Stimulated activated CD8-positive, alpha-beta memory T cell treated with anti-CD3 and anti-CD28 coated beads, Interleukin-7, amount 100 ng/mL, for 24 hours (primary cell): ENCODE measurements around the gene PFKL.
"Not testable (repeated sequence)": the region's sequence is repeated elsewhere in the genome, so short reads cannot be mapped to it uniquely, and the experiment has no call there.

Experiments
- DNase-seq: peaks from one replicate; pipeline ENCODE4 v3.0.0-alpha.2; 2020; ENCODE audit warnings: low read depth

The PFKL gene

DNA sequence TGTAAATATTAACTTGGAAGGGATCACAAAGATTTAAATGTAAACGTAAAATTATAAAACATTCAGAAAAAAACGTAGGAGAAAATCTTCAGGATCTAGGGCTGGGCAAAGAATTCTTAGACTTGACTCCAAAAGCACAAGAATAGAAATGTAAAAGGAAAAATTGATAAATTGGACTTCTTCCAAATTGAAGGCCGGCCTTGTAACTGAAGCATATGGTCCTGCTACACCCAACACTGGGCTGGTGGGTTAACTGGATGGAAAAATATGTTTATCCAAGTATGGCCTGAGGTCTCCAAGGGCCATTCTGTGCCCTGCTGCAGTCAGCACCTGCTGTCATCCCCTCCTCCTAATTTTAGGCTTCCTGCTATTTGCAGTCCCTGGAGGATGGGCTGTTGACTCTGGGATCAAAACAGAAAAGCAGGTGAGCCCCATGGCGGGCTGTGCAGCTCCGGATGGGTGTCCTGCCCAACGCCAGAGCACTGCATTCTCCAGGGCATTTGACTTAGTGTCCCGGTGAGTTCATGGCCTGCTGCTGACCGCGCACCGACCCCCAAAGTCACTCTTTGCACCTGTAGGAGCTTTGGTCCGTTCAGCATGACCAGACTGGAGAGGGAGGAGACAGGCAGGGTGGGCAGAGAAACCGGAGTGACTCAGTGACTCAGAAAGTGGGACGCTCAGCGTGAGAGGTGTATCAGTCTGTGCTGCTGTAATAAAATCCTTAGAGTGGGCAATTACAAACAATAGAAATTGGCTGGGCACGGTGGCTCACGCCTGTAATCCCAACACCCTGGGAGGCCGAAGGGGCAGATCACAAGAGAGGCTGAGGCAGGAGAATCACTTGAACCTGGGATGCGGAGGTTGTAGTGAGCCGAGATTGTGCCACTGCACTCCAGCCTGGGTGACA lies 20.2 kb upstream of the PFKL start:
- DNase-seq, result no peak

DNA sequence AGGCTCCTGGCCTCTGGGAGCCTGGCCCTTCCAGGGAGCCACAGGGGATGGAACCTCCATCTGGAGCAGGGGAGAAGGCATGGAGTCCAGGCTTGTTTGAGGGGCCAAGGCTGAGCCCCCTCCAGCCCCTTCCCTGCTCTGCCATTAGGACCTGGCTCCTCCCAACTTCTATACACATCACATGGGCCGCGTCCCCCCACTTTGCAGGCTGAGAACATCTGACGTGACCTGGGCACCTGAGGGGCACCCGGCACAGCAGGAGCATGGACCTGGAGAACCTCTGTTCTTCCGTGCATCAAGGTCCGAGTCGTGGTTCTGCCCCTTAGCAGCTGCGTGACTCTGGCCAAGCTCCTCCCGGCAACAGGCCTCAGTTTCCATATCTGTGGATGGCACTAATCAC lies 18.1 kb upstream of the PFKL start:
- no peak for DNase-seq

DNA sequence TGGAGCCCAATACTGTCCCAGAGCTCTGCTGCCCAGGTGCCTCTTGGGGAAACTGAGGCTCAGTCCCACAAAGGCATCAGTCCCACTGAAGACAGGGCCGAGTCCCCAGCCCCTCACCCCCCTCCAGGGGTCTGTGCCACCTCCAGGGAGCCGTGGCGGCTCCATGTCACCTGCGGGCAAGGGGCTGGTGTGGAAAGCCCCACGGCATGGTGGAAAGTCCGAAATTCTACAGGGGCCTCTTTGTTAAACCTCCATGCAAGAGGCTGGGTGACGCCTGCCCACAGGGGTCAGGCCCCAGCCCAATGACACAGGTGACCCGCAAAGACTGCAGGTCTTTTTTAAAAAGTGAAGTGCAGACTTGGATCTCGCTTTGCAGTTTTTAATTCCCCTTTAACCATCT lies 17.5 kb upstream of the PFKL start:
- no peak for DNase-seq

DNA sequence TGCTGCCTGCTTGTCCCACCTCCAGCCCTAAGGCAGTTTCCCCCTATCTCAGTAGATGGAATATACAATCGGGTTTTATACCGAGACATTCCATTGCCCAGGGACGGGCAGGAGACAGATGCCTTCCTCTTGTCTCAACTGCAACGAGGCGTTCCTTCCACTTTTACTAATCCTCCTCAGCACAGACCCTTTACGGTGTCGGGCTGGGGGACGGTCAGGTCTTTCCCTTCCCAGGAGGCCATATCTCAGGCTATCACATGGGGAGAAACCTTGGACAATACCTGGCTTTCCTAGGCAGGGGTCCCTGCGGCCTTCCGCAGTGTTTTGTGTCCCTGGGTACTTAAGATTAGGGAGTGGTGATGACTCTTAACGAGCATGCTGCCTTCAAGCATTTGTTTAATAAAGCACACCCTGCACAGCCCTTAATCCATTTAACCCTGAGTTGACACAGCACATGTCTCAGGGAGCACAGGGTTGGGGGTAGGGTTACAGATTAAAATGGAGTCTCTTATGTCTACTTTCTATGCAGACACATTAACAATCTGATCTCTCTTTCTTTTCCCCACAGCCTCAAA lies 16.6 kb upstream of the PFKL start:
- DNase-seq, result not testable (repeated sequence)

DNA sequence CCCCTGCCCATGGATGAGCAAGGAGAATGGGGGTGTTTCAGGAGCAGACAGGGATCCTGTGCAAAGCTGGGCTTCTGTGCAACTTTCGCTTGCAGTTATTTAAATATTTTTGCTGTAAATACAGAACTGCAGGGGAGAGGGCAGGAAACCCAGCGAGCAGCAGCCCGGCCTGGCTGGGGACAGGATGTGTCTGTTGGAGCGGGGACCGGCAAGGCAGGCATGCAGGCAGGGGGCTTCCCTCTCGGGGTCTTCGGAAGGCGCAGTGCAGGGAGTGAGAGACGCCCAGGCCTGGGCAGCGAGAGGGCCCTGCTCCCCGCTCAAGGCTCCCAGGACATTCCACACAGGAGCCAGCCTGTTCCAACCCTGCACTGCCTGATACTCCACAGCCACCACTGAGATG lies 15.9 kb upstream of the PFKL start:
- DNase-seq, result no peak

DNA sequence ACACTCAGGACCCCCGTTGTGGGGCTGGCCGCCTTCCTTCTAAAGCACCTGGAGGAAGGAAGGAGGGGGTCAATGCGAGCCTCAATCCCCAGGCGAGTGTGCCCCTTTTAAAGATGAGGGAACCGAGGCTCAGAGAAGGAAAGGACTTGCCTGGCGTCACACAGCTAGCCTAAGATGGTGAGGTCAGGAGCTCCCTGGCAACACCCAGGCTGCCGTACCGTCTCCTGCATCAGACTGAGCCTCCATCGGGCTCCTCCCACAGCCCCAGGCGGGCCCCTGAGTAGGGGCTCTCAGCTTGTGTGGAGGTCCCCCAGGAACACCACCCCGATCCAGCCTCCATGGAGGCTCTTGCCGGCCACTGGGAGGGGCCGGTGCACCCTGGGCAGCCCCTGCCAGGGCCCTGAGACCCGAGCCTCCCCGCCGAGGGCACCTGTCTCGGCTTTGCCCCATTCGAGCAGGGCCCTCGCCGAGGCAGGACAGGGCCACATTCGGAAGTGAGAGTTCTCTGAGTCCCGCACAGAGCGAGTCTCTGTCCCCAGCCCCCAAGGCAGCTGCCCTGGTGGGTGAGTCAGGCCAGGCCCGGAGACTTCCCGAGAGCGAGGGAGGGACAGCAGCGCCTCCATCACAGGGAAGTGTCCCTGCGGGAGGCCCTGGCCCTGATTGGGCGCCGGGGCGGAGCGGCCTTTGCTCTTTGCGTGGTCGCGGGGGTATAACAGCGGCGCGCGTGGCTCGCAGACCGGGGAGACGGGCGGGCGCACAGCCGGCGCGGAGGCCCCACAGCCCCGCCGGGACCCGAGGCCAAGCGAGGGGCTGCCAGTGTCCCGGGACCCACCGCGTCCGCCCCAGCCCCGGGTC lies 14.5 kb upstream of the PFKL start, which contains the start of gene AIRE:
Gene AIRE (plus strand): TSS at position 739 of the 855 bp plus-strand sequence. CDS start 131 bp downstream, outside the sequence.
- no peak for DNase-seq

DNA sequence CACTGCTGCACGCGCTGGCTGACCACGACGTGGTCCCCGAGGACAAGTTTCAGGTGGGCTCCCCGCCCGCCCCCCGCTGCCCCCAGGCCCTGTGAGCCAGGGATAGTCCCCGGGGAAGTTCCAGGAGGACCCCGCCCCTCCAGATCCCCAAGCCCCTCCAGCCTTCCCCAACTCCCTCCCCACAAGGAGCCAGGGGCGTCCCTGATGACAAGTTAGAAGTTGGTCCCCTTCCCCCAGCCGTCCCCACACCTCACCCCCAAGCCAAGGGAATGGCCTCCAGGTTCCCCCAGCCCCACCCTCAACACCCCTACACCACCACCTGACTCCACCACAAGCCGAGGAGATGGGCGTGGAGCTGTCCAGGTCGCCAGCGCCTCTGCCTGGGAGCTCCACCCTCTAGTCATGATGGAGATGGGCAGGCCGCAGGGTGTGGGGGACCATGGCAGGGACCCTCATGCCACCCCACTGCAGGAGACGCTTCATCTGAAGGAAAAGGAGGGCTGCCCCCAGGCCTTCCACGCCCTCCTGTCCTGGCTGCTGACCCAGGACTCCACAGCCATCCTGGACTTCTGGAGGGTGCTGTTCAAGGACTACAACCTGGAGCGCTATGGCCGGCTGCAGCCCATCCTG lies 13.7 kb upstream of the PFKL start:
- no peak for DNase-seq

DNA sequence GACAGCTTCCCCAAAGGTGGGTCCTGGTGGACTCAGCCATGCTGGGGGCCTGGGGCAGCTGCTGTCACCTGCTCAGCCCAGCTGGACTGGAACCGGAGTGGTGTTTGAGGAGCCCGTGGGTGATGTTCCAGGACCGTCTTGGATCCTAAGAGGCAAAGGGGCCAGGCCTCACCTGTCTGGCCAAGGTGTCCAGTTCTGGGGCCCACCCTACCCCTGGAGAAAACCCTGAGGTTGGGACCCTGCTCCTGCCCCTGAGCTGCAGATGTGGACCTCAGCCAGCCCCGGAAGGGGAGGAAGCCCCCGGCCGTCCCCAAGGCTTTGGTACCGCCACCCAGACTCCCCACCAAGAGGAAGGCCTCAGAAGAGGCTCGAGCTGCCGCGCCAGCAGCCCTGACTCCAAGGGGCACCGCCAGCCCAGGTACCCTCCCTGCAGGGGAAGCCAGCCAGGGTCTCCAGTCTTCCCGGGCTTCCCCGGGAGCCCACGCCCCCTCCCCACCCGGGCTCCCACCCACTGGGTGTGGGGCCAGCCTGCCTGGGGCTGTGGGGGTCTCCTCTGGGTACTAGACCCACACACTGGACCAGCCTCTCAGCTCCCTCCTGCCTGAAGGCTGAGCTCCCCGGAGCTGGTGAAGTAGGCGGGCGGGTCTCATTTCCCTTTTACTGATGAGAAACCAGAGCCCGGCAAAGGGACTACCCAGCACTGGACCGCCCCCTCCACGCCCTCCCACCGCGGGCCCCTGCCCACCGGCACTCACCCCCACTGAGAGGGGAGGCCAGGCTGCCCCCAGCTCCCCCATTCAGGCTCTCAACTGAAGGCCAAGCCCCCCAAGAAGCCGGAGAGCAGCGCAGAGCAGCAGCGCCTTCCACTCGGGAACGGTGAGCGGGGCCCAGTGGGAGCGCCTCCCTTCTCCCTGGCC lies 12.9 kb upstream of the PFKL start:
- no peak for DNase-seq

DNA sequence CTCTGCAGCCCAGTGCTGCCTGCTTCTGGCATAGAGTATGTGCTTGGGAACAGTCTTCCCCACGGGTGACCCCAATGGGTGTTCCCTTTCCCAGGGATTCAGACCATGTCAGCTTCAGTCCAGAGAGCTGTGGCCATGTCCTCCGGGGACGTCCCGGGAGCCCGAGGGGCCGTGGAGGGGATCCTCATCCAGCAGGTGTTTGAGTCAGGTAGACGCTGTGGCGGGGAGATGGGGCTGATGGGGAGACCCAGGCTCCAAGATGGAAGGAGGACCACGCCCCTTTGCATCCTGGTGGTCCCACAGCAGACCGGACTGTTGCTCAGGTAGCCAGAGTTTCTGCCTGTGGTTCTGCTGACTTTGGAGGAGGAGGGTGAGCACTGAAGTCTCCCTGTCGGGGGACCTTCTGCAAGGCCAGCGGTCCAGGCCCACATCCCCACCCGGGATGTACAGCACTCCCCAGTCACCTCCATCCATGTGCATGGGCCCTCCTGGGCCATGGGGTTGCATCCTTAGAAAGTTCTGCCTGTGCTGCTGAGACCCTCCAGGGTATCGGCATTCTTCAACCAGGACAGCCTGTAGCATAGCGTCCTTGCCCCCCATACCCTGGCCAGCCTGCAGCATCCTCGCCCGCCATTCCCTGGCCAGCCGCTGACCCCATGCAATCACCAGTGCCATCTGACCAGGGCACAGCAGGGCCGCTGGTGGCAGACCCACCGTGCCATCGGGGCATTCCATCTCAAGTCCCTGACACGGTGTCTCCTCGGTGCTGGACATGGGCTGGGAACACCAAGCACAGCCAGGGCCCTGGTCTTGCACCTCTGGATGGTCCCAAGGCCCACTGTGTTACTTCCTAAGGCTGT lies 11.4 kb upstream of the PFKL start:
- no peak for DNase-seq

DNA sequence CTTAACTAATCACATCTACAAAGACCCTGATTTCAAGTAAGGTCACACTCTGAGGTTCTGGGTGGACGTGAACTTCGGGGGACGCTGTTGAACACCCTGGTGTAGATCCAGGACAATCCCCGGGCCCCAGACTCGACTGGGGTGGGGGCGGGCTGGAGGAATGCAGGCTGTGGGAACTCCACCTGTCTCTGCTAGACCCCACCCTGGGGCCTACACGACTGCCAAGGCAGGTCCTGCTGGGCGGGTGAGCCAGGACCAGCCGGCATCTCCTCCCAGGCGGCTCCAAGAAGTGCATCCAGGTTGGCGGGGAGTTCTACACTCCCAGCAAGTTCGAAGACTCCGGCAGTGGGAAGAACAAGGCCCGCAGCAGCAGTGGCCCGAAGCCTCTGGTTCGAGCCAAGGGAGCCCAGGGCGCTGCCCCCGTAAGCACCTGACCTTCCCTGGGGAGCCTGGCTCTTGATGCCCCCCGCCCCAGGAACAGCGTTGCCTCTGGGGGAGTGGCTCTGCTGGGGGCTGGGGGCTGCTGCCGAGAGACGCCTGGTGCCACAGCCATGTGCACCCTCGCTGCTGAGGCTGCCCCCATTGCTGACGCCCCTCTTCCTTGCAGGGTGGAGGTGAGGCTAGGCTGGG lies 10.4 kb upstream of the PFKL start:
- no peak for DNase-seq

DNA sequence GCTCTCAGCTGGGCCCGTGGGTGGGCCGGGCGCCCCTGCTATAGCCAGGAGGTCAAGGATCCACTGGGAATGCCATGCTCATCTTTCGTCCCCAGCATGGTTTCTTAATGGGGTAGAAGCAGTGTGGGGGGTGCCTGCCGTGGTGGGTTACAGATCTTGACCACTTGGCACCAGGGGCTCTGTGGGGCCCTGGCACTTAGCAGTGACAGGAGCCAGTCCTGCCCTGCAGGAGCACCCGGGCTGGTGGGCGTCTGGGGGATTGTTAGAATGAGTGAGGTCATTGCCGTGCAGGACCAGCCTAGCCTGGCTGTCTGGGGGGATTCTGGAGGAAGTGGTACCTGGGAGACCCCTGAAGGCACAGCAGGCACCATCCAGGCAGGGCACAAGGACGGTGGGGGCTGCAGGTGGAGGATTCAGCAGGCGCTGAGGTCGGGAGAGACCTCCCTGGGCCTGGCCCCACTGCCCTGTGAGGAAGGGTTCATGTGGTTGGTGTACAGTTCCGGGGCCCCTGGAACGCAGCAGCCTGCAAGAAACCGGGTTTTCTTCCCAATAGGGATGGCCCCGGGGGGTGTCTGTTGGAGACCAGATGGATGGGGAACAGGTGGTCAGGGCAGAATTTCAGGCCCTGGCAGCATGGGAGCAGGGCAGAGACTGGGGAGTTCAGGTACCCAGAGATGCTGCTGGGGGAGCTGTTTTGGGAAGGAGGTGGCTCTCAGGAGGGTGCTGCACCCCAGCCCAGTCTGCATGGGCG lies 9.4 kb upstream of the PFKL start:
- no peak for DNase-seq

DNA sequence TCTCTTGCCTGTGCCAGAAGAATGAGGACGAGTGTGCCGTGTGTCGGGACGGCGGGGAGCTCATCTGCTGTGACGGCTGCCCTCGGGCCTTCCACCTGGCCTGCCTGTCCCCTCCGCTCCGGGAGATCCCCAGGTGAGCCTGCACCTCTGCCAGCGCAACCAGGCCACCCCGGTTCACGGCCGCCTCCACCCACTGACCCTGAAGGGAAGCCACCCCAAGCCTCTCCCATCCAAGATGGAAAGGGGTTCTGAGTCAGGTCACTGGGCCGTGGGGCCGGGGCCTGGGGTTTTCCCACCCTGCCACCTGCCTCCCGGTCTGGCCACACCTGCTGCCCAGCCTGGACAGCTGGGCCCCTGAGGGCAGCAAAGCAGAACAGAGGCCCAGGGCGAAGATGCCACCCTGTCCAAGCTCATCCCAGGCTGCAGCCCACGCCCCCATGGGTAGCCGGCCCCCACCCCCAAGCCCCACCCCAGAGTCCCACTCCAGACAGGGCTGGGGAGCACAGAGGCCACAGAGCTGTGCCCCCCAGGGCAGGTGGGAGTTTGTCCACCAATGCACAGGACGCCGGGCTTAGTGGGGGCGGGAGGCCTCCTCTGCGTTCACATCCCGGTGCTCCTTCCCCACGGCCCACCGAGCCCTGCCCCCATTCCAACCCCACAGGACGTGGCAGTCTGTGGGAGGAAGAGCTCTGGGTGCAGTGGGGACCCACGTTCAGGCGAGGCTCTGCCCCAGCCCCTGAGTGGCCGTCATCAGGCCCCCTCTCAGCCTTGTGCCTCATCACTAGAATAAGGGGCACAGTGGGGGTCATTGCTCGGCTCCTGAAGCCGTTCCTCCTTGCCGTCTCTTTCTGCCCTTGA lies 8.5 kb upstream of the PFKL start:
- no peak for DNase-seq

DNA sequence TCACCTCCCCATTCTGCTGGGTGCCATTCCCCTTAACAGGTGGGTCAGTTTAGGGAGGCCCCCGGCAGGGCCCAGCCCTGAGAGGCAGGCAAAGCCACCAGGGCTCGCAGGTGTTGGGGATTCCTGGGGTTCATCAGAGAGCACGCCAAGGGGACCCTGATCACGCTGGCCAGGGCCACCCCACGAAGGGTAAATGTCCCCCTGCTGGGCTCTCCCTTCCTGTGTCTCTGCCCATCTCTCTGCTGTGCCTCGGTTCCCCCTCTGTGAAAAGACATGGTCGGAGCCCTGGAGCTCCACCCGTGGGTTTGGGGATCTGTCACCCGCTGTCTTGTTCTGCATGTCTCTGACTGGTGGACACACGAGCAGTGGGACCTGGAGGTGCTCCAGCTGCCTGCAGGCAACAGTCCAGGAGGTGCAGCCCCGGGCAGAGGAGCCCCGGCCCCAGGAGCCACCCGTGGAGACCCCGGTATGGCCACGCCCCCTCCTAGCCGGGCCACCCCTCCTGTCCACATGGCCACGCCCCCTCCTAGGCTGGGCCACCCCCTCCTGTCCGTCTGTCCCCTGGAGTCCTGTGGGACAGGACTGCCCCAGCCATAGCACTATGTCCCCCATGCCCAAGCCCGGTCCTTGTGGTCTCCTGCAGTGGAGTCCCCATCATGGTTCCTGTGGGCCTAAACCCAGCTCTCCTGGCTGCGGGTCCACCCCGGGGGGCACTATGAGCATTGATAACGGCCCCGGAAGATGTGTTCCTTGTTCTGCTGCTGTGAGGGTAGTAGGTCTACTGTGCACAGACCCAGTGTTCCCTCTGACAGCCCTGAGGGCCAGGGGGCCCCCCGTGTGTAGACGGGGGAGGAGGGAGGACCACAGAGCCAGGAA lies 7.7 kb upstream of the PFKL start:
- DNase-seq, result no peak

DNA sequence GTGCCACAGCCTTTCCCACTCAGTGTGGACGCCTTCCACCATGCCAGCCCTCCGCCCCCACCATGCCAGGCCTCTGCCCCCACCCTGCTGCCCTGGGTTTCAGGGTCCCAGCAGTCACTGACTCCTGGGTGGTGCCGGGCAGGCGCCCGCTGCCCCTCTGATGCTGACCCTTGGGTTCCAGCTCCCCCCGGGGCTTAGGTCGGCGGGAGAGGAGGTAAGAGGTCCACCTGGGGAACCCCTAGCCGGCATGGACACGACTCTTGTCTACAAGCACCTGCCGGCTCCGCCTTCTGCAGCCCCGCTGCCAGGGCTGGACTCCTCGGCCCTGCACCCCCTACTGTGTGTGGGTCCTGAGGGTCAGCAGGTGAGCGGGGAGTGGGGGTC lies 7.0 kb upstream of the PFKL start:
- DNase-seq, result no peak

DNA sequence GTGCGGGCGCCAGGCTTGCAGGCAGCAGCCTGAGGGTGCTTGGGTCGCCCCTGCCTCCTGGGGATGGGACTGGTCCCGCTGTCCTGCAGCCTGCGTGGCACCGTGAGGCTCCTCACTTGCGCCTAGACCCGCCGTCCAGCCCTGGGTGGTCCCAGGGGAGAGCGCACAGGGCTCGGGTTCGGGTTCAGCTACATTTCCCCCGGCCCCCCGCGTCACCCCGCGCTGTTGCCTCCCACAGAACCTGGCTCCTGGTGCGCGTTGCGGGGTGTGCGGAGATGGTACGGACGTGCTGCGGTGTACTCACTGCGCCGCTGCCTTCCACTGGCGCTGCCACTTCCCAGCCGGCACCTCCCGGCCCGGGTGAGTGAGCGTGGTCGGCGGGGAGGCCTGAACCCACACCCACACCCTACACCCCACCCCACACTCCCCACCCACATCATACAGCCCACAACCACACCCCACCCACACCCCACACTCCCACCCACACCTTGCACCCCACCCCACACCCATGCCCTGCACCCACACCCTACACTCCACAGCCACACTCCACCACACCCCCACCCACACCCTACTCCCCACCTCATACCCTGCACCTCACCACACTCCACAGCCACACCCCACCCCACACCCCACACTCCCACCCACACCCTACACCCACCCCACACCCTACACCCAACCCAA lies 6.2 kb upstream of the PFKL start:
- DNase-seq, result no peak

DNA sequence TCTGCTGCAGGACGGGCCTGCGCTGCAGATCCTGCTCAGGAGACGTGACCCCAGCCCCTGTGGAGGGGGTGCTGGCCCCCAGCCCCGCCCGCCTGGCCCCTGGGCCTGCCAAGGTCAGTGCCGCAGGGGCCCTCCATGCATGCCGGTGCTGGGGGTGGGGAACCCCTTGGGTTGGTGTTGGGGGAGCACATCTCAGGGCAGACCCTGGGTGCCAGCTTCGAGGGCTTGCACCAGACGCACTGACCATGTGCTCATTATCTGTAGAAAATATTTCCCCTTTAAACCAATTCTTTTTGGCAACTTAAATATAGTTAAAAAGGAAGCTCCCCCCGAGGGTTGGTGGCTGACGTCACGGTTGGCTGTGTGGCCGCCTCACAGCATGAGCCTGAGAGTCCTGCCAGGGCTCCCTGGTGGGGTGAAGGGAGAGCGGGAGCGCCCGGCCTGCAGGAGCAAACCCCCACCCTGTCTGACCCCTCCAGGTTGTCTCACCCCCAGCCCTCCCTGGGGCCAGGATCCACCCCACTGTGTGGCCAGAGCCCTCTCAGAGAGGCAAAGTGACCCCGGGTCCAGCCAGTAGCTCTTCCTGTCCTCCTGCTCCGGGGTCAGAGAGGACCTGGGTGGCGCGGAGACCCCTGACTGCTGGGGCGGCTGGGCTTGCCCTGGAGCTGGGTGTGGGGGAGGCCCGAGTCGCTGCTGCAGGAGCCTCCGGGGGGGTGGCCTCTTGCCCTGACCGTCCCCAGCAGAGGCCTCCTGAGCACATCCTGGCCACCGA lies 5.3 kb upstream of the PFKL start:
- DNase-seq, result no peak
